Cerebellar nuclear complex (tissue), 1 donor: ENCODE results near the gene CDC20.

ENCODE experiments used
- DNase-seq, 2 experiments: peaks; one replicate each; lab custom pipeline; 2025; lab: John Stamatoyannopoulos, UW

Gene CDC20

GRCh38 chr1:43329995-43330751 is 28.6 kb upstream of the CDC20 start:
- no peak for DNase-seq

- no peak for DNase-seq
Measured at GRCh38 chr1:43331688-43332087, 27.1 kb upstream of the CDC20 start.

DNA sequence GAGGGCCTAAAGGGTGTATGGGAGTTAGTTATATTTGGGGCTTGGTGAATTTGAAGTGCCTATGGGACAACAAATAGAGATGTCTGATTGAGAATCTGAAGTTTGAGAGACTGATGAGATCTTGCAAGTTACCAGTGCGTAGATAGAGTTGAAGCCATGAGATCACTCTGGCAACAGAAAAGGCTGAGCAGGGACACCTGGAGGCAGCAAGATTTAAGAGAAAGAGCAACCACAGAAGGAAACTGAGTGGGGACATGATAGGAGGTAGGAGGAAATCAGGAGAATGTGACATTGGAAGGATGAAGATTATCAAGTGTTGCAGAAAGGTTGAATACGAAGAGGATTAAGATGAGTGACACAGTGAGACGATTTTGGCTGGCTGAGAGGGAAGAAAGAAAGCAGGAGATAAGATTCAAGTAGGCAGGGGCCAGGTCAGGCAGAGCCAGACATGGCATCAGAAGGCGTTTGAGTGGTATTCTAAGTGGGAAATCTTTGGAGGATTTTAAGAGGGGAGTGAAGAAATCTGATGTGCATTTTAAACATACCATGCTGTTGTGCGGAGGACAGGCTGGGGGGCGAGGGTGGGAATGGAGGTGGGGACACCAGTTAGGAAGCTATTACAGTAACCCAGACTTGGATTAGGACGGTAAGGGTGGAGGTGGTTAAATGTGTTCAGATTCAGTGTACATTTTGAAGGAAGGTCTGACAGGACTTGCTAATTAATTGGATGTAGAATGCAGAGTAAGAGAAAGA is 24.2 kb upstream of the CDC20 start:
- no peak for DNase-seq

GRCh38 chr1:43337588-43337987 is 21.2 kb upstream of the CDC20 start, which contains the start of gene MPL:
Gene MPL (plus strand): TSS chr1:43337818. CDS start chr1:43337849, 31 bp downstream.
- no peak for DNase-seq

DNA sequence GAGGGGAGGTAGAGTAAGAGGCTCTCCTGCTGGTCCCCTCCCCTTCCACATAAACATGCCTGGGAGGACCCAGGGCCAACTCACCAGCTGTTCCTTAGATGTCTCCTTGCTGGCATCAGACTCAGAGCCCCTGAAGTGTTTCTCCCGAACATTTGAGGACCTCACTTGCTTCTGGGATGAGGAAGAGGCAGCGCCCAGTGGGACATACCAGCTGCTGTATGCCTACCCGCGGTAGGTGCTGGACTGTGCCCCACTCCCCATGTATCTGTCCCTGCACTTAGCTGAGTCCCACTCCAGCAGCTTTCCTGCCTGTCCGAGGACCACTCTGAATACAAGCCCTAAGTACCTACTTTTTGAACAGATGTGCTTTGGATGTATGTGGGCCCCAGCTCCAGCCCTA is 20.8 kb upstream of the CDC20 start:
- no peak for DNase-seq

DNA sequence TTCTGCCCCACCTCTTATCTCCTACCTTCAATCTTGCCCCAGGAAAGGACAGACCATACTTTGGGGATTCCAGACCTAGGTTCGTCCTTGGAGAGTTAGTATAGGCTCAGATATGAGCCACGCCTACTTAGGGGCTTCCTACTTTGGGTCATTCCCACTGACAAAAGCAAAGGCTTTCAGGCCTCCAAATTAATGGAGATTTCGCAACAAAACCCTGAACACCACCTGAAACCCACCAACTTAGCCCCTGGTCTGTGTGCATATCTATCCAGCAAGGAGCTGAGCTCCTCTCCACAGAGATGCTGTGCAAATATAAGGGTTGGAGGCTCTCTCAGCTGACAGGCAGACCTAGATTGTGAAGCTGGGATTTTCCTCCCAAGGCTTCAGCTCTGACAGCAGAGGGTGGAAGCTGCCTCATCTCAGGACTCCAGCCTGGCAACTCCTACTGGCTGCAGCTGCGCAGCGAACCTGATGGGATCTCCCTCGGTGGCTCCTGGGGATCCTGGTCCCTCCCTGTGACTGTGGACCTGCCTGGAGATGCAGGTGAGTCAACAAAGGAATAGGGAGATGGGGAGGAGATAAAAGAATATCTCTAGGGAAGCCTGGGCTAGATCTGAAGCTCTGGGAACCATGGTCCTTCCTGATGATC is 19.1 kb upstream of the CDC20 start:
- no peak for DNase-seq

DNA sequence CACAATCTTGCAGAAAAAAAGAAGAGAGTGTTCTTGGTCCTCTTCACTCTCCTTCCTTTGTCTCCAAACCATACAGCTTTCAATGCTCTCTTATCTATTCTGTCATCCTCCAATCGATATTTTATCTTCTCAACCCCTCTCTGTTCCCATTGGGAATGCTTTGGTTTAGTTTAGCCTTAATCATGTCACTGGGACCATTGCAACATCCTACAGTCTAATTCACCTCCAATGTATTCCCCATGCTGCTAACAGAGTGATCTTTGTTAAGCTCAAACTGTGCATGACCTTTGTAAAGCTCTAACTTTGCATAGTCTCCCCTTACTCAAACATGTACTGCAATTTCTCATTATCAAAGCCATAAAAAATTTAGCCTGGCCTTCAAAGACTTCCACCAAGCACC is 18.2 kb upstream of the CDC20 start:
- DNase-seq = no peak

GRCh38 chr1:43344267-43344850 is 14.4 kb upstream of the CDC20 start:
- DNase-seq = no peak

DNA sequence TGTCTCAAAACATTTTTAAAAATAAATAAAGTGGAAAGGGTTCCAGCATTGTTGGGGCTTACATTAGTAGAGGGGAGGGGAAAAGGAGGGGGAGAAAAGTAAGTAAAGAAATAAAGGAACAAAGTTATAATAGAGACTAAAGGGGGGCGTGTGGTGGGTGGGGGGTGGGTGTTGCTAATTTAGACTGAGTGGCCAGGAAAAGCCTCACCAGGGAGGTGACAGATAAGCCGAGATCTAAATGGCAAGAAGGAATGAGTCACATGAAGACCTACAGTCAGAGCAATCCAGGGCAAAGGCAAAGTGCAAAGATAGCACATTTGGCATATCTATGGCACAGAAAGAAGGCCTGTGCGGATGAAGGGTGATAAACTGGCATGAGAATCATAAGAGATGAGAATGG is 13.7 kb upstream of the CDC20 start:
- DNase-seq = no peak

- DNase-seq = no peak
Measured at GRCh38 chr1:43346636-43347035, 12.1 kb upstream of the CDC20 start.

DNA sequence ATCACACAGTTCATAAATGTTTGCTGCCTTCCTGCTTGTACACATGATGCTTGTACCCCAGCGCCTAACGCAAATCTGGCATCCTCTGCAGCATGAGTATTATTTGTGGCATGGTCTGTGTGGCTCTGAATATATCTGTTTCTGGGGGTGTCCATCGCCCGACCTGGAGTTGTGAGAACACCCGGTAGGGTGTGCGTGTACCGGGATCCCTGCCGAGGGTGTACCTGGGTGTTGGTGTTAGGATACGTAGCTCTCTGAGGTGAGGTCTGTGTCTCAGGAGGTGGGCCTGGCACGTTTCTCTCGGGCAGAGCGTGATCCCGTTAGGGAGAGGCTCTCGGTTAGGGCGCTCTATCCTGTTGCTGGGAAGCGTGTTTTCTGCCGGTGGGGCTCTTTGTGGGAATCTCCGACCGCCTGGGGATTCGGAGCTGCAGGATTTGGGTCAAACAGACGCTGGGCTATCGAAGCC is 10.4 kb upstream of the CDC20 start:
- DNase-seq = no peak

- DNase-seq = peak in 1 of 2 experiments; percentile 61
Measured at GRCh38 chr1:43348809-43349593, 9.8 kb upstream of the CDC20 start.

DNA sequence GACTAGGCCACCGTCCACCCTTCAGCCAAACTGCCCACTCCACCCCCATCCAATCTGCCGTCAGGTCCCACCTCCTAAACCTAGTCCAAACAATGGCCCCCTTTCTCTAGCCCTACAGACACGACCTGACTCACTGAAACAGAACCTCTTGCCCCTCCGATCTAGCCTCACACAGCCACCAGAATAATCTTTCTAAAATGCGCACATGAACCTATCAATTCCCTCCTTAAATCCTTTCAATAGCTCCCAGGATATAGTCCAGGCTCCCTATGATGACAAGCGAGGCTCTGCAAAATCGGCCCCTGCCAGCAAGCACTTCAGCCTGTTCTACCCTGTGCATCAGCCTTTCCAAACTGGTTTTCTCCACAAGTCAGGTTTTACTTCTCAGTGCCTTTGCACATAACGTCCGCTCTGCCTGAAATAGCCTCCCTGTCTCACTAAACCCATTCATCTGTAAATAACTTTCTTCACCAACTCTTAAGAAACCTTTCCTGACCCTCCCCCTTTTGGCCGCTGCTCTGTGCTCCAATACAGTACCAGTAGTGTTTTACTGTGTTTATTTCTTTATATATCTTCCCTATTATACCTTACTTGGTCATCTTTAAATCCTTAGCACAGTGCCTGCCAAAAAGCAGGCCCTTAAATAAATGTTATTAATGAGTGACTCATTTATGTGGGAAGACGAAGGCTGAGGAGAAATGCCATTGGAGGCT is 9.0 kb upstream of the CDC20 start:
- no peak for DNase-seq

DNA sequence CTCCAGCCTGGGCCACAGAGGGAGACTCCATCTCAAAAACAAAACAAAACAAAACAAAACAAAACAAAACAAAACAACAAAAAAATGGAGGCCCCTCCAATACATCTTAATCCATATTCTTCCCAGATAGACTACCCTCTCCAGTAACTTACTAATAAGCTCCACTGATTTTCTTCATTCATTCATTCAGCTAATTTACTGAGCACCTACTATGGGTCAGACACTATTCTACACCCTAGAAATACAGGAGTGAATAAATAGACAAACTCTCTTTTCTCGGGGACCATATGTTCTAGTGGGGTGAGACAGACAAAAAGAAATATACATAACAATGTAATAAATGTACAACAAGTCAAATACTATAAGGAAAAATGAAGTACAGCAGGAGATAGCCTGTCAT is 7.8 kb upstream of the CDC20 start:
- DNase-seq = no peak

DNA sequence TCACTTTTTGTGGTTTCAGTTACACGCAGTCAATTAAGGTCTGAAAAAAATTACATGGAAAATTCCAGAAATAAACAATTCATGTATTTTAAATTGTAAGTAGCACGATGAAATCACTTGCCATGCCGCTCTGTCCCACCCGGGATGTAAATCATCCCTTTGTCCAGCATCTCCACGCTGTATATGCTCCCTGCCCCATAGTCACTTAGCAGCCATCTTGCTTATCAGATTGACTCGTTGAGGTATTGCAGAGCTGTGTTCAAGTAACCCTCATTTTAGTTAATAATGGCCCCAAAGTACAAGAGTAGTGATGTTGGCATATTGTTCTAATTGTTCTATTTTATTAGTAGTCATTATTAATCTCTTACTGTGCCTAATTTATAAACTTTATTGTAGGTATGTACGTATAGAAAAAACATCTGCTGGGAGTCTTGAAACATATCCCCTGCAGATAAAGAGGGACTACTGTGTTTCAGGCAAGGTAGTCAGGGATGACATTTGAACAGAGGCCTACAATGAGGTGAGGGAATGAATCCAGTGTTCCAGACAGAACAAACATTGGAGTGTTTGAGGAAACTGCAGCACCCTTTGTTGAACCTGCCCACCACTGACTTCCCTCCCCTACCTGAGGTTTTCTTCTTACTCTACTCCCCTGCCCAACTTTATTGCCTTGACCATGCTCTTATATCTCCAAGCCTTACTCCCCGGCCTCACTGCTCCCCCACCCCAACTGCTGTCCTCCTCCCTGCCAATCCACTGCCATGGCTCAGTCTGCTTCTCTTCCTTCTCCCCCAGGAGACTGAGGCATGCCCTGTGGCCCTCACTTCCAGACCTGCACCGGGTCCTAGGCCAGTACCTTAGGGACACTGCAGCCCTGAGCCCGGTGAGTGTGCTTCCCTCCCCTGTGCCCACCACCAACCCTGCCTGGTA is 7.1 kb upstream of the CDC20 start:
- DNase-seq = no peak

DNA sequence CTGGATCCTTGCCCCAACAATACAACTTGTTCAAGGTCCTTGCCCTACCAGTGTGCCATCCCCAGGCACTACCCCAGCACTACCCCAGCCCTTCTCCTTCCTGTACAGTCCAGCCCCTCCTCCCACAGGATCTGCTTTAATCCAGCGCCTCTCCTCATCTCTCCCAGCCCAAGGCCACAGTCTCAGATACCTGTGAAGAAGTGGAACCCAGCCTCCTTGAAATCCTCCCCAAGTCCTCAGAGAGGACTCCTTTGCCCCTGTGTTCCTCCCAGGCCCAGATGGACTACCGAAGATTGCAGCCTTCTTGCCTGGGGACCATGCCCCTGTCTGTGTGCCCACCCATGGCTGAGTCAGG is 6.5 kb upstream of the CDC20 start:
- no peak for DNase-seq

DNA sequence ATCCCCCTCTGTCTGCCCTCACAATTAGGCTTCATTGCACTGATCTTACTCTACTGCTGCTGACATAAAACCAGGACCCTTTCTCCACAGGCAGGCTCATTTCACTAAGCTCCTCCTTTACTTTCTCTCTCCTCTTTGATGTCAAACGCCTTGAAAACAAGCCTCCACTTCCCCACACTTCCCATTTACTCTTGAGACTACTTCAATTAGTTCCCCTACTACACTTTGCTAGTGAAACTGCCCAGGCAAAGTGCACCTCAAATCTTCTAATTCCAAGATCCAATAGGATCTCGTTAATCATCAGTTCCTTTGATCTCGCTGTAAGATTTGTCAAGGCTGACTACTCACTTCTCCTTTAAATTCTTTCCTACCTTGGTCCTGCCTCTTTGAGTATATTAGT is 5.9 kb upstream of the CDC20 start:
- DNase-seq = no peak

- DNase-seq = no peak
Measured at GRCh38 chr1:43354471-43354870, 4.3 kb upstream of the CDC20 start.

DNA sequence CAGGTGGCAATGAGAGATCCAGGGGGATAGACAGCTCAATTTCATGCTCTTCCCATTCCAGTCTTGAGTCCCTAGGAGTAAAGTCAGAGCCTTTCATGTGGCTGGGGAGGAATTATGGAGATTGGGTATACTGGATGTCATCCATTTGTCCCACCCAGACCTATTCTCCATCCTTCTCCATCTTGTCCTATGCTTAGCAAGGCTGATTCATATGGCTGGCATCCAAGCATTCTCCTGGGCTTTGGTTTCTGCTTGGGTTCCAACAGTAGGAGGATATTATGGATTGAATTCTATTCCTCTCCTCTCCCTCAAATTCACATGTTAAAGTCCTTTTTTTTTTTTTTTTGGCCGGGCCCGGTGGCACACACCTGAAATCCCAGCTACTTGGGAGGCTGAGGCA is 3.8 kb upstream of the CDC20 start:
- no peak for DNase-seq

GRCh38 chr1:43357251-43357650 is 1.5 kb upstream of the CDC20 start:
- no peak for DNase-seq
